NCI-H226 (cell line): ENCODE data around the gene ZGPAT.
"Not testable (repeated sequence)": the region's sequence is repeated elsewhere in the genome, so short reads cannot be mapped to it uniquely, and the experiment has no call there.

Source experiments
- DNase-seq: peaks from one replicate; pipeline ENCODE4 v3.0.0-alpha.2; 2015

ZGPAT gene, protein sequence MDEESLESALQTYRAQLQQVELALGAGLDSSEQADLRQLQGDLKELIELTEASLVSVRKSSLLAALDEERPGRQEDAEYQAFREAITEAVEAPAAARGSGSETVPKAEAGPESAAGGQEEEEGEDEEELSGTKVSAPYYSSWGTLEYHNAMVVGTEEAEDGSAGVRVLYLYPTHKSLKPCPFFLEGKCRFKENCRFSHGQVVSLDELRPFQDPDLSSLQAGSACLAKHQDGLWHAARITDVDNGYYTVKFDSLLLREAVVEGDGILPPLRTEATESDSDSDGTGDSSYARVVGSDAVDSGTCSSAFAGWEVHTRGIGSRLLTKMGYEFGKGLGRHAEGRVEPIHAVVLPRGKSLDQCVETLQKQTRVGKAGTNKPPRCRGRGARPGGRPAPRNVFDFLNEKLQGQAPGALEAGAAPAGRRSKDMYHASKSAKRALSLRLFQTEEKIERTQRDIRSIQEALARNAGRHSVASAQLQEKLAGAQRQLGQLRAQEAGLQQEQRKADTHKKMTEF

DNA sequence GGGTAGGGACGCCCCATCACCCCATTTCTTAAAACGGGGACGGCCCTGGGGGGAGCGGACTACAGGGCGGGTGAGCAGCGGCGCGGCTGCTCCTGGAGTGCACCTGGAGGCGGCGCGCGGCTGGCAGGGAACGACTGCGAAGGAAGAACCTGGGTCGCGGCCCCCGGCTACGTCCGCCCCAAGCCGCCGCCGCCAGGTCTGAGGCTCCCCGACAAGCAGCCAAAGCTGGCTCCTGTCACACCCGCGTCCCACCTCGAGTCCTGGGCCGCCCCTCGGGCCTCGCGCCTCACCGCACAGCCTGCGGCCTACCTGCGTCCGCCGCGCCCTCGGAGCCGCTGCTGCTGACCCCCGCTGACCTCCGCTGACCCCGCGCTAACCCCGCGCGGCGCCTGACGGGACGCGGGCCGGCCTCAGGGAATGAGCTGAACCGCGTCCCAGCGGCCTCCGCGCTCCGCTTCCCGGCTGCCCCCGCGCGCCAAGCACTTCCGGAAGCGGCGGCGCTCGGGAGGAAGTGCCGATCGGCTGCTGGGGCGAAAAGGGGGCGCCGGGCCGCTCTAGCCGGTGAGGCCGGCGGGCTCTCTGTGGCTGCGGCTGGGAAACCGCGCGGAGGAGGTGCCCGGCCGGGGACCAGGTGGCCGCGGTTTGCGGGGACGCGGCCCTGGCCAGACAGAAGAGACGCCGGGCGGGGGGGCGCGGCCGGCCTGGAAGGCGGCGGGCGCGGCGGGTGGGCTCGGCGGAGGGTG is at the start of gene ZGPAT, which contains the start of gene ARFRP1:
ZGPAT (plus strand) TSS at position 482 of the 743 bp plus-strand sequence. CDS start 542 bp downstream, outside the sequence.
ARFRP1 (minus strand) TSS at position 419 of the 743 bp plus-strand sequence. CDS start 885 bp downstream, outside the sequence.
- DNase-seq, result peak; percentile 89

DNA sequence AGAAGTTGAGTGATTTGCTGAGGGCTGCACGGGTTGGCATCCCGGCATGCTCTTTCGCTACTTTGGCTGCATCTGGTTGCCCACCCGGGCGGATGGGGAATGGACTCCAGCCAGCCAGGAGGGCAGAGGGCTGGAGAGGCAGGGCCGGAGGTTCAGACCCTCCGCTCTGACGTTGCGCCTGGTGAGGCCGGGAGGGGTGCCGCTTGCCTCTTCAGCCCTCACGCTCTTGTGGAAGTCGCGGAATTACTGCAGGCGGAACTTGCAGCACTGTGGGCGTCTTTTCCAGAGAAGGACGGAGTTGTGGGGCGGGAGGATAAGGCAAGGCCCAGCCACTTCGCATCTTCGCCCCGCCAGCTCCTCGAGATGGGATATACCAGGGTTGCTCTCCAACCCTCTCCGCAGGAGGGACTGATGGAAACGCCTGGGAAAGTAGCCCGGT is 49.1 kb upstream of the ZGPAT start:
- no peak for DNase-seq

DNA sequence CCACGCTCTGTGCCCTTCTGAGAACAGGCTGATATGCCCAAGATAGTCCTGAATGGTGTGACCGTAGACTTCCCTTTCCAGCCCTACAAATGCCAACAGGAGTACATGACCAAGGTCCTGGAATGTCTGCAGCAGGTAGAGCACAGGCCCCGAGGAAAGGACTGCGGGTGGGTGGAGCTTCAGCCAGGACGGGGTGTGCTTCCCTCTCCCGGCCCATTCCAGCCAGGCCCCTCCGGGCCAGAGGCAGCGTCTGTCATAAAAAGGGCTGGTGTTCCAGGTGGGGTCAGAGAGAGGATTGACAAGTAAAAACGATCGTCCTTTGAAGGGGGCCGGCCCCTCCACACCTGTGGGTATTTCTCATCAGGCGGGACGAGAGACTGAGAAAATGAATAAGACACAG is 48.5 kb upstream of the ZGPAT start:
- no peak for DNase-seq

DNA sequence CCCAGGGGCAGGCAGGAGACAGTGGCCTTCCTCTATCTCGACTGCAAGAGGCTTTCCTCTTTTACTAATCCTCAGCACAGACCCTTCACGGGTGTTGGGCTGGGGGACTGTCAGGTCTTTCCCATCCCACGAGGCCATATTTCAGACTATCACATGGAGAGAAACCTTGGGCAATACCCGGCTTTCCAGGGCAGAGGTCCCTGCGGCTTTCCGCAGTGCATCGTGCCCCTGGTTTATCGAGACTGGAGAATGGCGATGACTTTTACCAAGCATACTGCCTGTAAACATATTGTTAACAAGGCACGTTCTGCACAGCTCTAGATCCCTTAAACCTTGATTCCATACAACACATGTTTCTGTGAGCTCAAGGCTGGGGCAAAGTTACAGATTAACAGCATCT is 47.7 kb upstream of the ZGPAT start:
- DNase-seq, result not testable (repeated sequence)

DNA sequence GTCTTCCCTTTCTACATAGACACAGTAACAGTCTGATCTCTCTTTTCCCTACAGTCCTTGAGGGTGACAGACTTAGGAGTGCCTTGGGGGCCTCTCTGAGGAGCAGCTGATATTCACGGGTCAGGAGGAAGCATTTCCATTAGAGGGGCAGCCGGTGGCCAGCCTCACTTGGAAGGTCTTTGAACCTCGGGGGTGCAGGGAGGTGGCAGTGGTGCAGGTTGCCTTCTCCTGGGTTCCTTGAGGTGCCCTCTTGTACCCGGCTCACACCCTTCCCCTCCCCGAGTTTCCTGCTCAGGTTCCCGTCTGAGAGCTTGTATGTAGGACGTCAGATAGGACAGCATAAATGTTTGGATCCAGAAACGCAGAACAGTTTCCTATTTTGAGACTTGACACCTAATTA is 47.2 kb upstream of the ZGPAT start:
- DNase-seq, result no peak

DNA sequence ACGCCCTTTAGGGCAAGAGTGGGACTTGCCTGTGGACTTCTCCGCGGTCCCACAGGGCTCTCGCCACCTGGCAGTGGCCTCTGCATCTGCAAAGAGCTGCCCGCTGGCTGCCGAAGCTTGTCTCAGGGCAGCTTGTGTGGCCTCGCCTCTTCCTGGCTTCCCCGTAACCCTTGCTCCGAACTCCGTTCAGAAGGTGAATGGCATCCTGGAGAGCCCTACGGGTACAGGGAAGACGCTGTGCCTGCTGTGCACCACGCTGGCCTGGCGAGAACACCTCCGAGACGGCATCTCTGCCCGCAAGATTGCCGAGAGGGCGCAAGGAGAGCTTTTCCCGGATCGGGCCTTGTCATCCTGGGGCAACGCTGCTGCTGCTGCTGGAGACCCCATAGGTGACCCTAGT is 46.7 kb upstream of the ZGPAT start:
- DNase-seq, result no peak

DNA sequence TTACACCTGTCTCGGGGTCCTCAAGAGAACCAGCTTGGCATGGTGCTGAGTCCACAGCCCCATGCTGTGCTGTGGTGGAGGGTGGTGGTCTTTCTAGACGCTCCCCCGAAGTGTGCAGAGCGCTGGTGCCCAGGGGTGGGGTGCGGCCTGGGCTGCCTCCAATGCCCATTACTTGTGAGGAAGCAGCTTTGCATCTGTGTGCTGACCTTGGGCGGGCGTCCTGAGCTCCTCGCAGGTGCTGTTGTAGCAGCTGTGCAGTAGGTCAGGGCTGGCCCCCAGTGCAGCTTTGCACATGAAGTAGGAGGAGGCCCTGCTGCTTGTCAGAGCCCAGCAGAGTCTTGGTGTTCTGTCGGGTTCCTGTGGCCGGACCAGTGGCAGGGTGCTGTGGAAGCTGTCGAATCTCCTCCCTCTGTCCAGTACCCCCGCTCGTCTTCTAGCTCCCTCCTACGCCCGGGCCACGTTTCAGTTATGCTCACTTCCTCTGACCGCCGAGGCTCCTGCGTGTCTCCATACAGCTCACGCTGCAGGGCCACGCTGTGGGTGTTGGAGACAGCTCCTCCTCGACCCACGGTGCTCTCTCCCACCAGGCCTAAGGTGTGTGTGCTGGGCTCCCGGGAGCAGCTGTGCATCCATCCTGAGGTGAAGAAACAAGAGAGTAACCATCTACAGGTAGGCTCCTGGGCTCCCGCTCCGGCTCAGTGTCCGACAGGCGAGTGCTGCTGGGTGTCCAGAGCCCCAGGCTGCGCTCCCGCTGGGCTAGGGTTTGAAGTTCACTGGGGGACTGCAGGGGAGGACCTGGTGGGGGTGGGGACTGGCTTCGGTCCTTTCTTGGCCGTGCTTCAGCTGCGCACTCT is 45.7 kb upstream of the ZGPAT start:
- DNase-seq, result no peak

DNA sequence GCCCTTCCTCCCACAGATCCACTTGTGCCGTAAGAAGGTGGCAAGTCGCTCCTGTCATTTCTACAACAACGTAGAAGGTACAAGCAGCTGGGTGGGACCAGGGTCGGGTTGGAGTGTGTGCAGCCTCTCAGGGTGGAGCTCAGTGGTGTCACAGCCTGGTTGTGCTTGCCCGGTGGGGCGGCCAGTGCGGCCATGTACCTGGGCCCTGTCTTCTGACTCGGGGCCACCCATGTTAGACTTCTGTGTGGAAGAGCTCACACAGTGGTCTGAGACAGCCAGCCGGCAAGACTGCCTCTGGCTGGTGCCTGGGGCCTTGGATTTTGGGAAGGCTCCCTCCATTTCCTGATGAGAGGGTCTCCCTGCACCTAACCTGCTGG is 45.0 kb upstream of the ZGPAT start:
- DNase-seq, result no peak

DNA sequence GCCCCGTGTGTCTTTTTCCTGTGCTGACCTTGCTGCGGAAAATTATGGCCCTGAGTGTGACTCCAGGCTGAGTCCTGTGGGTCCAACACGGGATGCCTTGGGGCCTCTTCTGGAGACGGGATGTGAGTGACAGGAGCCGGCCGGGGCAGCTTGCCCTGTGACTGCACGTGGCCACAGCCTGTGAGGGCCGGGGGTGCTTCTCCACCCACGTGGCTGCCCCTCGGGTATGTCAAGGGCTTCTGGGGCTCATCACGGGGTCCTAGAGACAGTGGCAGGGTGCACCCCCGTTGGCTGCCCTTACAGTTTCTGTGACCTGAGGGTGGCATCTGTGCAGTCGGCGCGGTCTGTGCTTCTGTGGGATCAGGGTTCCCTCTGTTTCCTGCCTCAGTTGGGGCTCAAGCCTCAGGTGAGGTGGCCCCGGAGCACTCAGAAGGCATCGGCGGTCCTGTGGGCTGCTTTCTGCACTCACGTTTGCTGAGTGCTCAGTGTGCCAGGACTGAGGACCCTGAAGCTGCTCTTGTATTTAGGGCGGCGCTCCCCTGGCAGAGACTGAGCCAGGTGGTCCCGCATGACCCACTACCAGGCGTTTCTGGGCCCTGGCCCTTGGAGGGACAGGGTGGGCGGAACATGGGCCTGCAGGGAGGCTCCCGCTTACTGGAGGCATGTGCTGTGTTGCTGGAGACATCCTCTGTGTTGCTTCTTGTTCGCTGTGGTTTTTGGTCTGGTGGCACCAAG is 44.3 kb upstream of the ZGPAT start:
- DNase-seq, result no peak

DNA sequence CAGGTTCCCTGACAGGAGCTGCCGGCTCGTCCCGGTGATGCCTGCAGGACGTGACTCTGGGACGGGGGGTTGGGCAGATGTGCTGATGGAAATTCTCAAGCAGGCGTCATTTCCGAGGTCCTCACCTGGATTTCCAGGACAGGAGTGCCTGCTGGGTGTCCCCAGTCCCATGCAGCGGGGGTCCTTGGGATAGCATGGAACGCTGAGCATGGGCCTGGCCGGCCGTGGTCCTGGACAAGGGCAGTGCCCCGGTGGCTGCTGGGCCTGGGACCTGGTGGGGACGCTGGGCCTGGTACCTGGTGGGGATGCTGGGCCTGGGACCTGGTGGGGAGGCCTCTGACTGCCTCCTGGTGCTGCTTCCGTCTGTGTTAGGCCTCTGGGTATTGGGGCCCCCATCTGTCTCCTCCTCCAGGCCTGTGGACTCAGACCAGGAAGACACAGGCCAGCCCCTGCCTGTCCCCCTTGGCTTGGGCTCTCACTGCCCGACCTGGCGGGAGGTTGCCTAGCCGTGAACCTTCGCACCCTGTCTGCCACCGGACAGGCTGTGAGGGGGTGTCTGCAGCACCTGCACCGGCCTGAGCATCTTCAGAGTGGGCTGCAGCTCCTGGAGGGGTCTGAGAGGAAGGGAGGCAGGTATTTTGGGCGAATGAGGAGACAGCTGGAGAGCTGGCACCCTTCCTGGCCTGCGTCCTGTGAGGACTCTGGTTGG is 43.5 kb upstream of the ZGPAT start:
- DNase-seq, result no peak

DNA sequence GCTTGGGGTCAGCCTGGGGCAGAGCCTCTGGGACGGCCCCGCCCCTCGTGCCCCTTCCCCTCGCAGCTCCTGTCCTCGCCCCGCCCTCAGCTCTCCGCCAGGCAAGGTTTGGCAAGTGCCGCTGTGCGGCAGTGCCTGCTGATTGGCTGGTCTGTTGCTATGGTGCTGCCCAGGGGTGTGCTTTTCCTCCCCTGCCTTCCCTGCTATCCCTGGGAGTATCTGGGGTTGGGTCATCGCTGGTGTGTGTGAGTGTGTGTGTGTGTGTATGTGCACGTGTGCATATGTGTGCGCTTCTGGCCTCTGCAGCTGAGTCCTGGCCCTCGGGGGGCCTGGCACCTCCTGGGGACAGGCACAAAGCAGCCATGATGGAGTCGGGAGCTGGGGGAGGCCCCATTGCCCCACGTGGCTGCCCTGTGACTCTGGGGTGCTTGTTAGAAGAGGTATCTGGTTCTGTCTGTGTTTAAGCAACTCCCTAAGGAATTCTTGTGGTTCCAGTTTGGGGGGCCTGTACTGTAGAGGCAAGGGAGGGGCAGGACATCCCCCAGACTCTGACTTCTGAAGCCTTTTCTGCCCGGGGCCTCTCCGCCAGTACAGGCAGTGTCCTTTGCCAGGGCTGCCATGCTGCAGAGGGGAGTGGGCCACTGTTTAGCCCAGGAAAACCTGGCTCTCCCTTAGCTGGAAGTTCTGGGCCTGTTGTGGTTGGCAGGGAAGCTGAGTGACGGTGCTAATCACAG is 42.8 kb upstream of the ZGPAT start:
- peak; percentile 83 for DNase-seq

DNA sequence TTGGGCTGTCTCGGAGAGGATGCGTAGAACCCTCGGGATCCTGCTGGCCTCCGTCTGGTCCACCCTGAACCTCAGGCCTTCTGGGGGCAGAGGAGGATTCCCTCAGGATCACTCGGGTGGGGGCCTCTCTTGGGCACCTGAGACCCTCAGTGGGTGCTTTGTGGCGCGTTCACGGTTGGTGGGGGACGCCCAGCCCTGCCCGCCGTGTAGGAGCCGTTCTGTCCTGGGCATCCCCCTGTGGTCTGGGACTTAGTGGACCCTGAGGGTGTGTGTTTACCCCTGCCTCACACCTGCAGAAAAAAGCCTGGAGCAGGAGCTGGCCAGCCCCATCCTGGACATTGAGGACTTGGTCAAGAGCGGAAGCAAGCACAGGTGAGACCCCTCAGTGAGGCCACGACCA is 42.1 kb upstream of the ZGPAT start:
- no peak for DNase-seq

DNA sequence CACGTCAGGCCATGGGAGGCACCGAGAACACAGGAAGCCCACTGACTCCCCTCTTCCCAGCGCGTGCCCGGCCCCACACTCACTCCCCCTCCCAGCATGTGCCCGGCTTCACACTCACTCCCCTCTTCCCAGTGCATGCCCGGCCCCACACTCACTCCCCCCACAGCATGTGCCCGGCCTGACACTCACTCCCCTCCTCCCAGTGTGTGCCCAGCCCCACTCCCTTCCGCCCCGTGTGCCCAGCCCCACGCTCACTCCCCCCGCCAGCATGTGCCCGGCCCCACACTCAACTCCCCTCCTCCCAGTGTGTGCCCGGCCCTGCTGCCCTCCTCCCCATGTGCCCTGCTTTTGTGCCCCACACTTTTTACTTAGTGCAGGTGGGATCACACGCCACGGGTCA is 40.0 kb upstream of the ZGPAT start:
- no peak for DNase-seq

DNA sequence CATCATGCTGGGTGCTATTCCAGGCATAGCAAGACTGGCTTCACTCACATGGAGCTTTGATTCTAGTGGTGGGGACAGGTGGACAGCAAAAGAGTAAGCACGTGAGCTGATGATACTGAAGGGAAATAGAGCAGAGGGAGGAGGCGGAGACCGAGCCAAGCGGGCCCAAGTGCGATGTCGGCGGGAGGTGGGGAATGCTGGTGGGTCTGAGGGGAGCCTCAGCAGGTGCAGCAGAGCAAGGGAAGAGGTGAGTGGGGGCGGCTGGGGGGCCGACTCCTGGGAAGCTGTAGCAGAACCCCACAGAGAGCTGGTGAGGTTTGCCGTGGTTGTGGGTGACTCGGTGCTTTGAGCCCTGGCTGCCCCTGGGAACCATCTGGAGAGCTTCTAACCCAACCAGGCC is 39.5 kb upstream of the ZGPAT start:
- no peak for DNase-seq

DNA sequence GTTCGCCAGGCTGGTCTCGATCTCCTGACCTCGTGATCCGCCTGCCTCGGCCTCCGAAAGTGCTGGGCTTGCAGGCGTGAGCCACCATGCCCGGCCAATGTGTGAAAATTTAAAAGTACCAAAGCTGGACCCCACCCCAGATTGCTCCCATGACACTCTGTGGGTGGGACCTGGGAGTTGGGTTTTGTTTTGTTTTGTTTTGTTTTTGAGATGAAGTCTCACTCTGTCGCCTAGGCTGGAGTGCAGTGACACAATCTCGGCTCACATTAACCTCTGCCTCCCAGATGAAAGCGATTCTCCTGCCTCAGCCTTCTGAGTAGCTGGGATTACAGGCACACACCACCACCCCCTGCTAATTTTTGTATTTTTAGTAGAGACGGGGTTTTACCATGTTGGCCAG is 36.1 kb upstream of the ZGPAT start:
- not testable (repeated sequence) for DNase-seq

DNA sequence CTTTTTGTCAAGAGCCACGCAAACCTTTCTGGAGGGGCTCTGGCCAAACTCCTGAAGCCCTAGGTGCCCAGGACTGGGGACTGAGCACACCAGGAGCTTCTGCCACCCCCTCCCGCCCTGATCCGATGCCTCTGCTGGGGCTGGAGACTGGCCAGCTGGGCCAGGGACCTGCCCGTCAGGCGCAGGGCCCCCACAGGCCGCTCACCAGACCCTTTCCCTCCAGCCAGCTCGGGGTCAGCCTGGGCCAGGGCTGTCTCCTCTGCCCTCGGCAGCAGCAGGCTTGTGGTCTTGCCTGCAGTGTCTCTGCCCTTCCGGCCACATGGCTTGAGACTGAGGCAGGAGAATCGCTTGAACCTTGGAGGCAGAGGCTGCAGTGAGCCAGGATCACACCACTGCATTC is 35.2 kb upstream of the ZGPAT start:
- no peak for DNase-seq

DNA sequence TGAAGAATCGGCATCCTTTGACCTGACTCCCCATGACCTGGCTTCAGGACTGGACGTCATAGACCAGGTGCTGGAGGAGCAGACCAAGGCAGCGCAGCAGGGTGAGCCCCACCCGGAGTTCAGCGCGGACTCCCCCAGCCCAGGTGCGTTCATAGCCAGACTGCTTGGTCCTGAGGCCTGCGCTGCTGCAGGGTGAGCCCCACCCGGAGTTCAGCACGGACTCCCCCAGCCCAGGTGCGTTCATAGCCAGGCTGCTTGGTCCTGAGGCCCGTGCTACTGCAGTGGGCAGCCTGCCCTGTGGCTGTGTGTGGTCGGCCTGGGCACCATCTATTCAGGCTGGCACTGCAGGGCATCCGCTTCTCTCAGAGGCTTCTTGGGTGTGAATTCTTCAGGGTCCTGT is 33.9 kb upstream of the ZGPAT start:
- no peak for DNase-seq

DNA sequence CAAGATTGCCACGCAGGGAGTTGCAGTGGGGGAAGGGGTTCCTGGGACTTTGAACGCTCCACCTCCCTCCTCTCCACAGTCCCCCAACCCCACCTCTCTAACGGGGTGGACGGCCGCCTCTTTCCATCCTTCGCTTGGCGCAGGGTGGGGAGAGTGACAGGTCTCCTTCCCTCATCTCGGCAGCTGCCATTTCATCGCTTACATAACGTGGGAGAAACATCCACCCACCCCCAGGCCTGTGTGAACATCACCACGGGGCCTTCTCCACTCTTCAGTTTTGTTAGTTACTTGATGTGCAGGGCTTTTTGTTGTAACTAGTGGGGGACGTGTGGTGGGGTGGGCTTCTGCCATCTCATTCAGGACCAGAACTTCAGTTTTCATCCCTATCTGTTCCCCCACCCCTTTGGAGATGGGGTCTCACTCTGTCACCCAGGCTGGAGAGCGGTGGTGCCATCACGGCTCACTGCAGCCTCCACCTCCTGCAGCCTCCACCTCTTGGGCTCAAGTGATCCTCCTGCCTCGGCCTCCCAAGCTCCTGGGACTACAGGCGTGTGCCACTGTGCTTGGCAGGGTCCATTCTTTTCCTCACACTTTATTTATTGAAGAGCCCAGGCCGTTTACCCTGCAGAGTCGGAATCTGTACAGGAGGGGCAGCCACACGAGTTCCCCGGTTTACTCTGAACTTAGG is 32.0 kb upstream of the ZGPAT start:
- DNase-seq, result no peak

DNA sequence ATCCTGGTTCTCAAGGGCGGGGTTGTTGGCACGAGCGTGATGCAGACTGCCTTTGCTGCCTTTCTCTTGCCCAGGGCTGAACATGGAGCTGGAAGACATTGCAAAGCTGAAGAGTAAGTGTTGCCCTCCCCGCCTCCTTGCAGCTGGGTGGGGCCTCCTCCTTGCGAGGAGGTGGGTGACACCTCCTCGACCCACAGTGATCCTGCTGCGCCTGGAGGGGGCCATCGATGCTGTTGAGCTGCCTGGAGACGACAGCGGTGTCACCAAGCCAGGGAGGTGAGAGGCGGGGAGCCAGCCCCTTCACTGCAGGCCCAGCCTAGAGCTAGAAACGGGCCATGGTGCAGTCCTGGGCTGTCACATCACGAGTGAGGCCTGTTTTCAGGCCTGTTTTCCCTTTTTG is 29.8 kb upstream of the ZGPAT start:
- no peak for DNase-seq
